ENCODE data around the gene OASL.

DNA sequence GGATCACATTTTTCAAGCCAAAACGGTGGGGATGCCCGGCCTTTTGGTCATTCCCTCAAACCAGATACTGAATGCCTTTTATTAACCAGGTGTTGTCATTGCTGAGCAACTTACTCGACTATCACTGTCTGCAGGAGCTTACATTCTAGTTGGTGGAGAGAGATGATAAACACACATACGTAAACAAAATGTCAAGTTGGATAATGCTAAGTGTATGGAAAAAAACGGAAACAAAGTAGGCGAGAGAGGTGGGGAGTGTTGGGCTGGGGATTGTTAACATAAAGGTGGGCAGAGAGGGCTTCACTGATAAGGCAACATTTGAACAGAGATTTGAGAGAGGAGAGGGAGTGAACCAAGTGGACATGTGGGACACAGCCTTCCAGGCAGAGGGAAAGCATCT, 27.2 kb downstream of the OASL start:
- no peak for TF ChIP-seq EGR1 (IDR thresholded peaks at IDR 0.05)
- no peak for TF ChIP-seq USF1 (IDR thresholded peaks at IDR 0.05)
- no peak for TF ChIP-seq FOXM1 (IDR thresholded peaks at IDR 0.05; ENCODE audit: borderline replicate concordance, low read depth)
- TF ChIP-seq TCF12 (IDR thresholded peaks at IDR 0.05; ENCODE audit: low read depth) = no peak
- TF ChIP-seq REST (IDR thresholded peaks at IDR 0.05; ENCODE audit: low read depth) = no peak
- TF ChIP-seq CREB1 (IDR thresholded peaks at IDR 0.05; ENCODE audit: low read depth) = no peak
- no peak for TF ChIP-seq CEBPB (IDR thresholded peaks at IDR 0.05)
- TF ChIP-seq YY1 (IDR thresholded peaks at IDR 0.05; ENCODE audit: low read depth) = no peak
